Embryonic facial prominence (tissue), 1 donor: ENCODE results near the gene KMT2E.
A peak's percentile ranks its signal among the peaks of the same experiment; 100 is the strongest.
"Not testable (repeated sequence)": the region's sequence is repeated elsewhere in the genome, so short reads cannot be mapped to it uniquely, and the experiment has no call there.

ENCODE experiments used
- DNase-seq: peaks from one replicate; pipeline ENCODE4 v3.0.0-alpha.2; 2016; ENCODE audit errors: extremely low spot score

Gene KMT2E

GRCh38 chr7:105013816-105014692 lies at the start of gene KMT2E:
TSS of gene KMT2E (plus strand) at chr7:105014205. CDS start at chr7:105040953, 26,748 bp downstream.
- DNase-seq, result peak; percentile 75

- DNase-seq, result no peak
Measured at GRCh38 chr7:104964626-104965236, 49.3 kb upstream of the KMT2E start.

GRCh38 chr7:104966022-104966421 lies 48.0 kb upstream of the KMT2E start:
- DNase-seq, result no peak

- DNase-seq, result no peak
Measured at GRCh38 chr7:104967088-104967487, 46.9 kb upstream of the KMT2E start.

- DNase-seq, result no peak
Measured at GRCh38 chr7:104967595-104967994, 46.4 kb upstream of the KMT2E start.

GRCh38 chr7:104968648-104969047 lies 45.4 kb upstream of the KMT2E start:
- no peak for DNase-seq

- DNase-seq, result no peak
Measured at GRCh38 chr7:104969183-104969582, 44.8 kb upstream of the KMT2E start.

GRCh38 chr7:104971290-104972071 lies 42.5 kb upstream of the KMT2E start:
- DNase-seq, result no peak

- no peak for DNase-seq
Measured at GRCh38 chr7:104972500-104972899, 41.5 kb upstream of the KMT2E start.

GRCh38 chr7:104973227-104973626 lies 40.8 kb upstream of the KMT2E start:
- no peak for DNase-seq

GRCh38 chr7:104973909-104974415 lies 40.0 kb upstream of the KMT2E start:
- DNase-seq, result peak; percentile 72

GRCh38 chr7:104975553-104975952 lies 38.5 kb upstream of the KMT2E start:
- DNase-seq, result not testable (repeated sequence)

GRCh38 chr7:104976966-104977636 lies 36.9 kb upstream of the KMT2E start:
- no peak for DNase-seq

- DNase-seq, result no peak
Measured at GRCh38 chr7:104978460-104978859, 35.5 kb upstream of the KMT2E start.

GRCh38 chr7:104979167-104979841 lies 34.7 kb upstream of the KMT2E start:
- no peak for DNase-seq

- DNase-seq, result no peak
Measured at GRCh38 chr7:104980440-104980839, 33.6 kb upstream of the KMT2E start.

- DNase-seq, result peak; percentile 72
Measured at GRCh38 chr7:104980841-104981671, 32.9 kb upstream of the KMT2E start.

GRCh38 chr7:104981672-104982037 lies 32.4 kb upstream of the KMT2E start:
- no peak for DNase-seq

- no peak for DNase-seq
Measured at GRCh38 chr7:104982308-104983075, 31.5 kb upstream of the KMT2E start.
